HFF-Myc (cell line): ENCODE data around the gene CAPN2.

Experiments used
- DNase-seq: peaks from one replicate; pipeline ENCODE4 v3.0.0-alpha.2; 2011; ENCODE audit warnings: low read depth; ENCODE audit errors: extremely low read depth
- H3K4me3 ChIP-seq: replicated peaks from 2 replicates; pipeline ENCODE4 v1.5.1; 2011; ENCODE audit warnings: low read depth, mild to moderate bottlenecking, control low read depth, low read length
- TF ChIP-seq, protein P1 (sequence below): IDR thresholded peaks from 2 replicates; pipeline ENCODE4 v1.5.1; 2012; ENCODE audit warnings: mild to moderate bottlenecking, low read depth, low read length, control low read depth; ENCODE audit errors: missing control alignments

Gene CAPN2

DNA sequence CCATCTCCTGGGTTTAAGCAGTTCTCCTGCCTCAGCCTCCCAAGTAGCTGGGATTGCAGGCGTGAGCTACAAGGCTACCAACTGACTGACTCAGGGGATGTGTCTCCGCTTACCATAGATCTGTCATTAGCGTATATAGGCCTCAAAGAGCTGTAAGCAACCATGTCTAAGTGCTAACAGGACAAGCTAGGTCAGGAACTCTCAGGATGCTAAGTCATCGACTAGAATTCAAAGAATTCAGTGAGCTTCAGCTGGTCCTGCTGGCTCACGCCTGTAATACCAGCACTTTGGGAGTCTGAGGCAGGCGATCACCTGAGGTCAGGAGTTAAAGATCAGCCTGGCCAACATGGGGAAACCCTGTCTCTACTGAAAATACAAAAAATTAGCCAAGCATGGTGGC is 29.5 kb downstream of the CAPN2 start:
- no peak overlapping the region for H3K4me3 ChIP-seq
- TF ChIP-seq, protein P1, sequence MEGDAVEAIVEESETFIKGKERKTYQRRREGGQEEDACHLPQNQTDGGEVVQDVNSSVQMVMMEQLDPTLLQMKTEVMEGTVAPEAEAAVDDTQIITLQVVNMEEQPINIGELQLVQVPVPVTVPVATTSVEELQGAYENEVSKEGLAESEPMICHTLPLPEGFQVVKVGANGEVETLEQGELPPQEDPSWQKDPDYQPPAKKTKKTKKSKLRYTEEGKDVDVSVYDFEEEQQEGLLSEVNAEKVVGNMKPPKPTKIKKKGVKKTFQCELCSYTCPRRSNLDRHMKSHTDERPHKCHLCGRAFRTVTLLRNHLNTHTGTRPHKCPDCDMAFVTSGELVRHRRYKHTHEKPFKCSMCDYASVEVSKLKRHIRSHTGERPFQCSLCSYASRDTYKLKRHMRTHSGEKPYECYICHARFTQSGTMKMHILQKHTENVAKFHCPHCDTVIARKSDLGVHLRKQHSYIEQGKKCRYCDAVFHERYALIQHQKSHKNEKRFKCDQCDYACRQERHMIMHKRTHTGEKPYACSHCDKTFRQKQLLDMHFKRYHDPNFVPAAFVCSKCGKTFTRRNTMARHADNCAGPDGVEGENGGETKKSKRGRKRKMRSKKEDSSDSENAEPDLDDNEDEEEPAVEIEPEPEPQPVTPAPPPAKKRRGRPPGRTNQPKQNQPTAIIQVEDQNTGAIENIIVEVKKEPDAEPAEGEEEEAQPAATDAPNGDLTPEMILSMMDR: no peak
- no peak for DNase-seq

DNA sequence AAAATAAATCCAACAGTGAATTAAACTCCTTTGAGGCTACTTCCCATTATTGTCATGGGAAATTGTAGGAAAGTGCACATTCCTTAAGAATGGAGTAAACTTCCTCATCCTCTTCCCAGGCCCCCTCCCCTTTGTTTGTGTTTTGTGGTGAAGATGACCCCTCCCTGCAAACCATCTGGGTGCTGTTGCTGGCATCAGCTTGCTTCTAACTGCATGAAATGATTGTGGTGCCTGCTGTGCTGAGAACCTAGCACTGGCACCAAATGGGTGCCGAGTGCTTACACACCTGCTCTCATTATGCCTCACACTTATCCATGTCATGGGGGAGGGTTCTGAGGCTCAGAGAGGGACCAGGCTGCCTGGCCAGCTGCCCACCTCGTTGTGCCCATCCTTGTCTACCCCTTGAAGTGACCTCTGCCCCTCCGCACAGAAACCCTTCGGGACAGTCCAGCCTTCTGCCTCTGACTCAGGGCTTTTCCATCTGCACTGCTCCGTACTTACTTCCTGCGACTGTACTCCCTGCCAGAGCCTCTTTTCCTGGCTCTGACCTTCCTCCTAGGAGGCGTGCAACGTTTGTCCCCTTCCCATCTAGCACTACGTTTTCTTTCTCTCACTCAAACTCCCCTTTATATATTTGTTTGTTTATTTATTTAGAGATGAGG is 30.6 kb downstream of the CAPN2 start:
- no peak for DNase-seq
- TF ChIP-seq, protein P1: no peak
- no peak overlapping the region for H3K4me3 ChIP-seq

DNA sequence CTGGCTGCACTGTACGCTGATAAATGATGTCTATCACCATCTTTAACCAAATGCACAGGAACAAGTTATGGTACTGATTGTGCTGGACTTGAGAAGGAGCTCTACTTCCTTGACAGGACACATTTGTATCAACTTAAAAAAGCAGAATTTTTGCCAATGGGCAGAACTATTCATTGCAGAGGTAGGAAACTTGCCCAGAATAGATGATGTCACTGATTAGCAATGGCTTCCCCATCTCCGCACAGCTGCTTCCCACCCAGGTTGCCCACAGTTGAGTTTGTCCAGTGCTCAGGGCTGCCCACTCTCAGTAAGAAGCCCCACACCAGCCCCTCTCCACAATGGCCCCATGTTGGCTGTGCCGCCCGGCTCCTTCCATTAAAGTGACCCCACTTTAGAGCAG is 33.4 kb downstream of the CAPN2 start:
- DNase-seq: no peak
- H3K4me3 ChIP-seq: no peak overlapping the region
- TF ChIP-seq, protein P1: no peak

DNA sequence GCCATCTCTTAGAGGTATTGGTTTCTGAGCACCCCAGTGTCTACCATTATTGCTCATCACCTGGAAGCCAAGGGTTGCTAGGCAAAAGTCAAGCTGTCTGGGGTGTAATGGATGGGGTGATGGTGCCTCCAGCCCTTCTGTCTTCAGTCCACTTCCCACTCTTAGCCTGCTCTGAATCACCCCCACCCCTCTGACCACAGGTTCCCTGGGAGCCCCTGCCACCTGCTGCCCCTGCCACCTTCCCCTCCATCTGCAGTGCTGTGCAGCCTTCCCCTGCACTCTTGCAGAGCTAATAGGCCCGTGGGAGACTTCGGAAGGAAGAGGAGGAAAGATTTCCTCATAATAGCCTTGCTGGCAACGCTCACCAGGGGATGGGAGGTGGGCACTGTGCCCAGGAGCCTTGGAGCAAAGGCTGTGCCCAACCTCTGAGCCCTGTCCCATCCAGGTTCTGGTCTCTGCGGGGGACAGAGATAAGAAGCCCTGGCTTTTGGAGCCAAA is 35.5 kb downstream of the CAPN2 start:
- TF ChIP-seq, protein P1: no peak
- H3K4me3 ChIP-seq: no peak overlapping the region
- DNase-seq: no peak

DNA sequence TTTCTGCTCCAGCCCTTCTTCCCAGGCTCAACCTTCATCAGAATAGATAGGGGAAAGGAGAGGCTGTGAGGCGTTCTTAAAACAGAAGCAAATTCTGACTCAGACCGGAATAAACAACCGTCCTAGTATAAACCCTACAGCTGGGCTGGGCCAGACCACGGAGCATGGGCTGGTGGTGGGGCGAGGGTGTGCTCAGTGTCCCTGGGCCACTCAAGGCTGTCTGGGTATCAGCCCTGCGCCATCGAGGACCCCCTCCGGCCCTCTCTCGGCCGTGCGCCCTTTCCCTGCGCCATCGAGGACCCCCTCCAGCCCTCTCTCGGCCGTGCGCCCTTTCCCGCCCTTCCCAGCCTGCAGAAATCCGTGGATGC is 36.0 kb downstream of the CAPN2 start:
- no peak for DNase-seq
- TF ChIP-seq, protein P1: no peak
- H3K4me3 ChIP-seq: no peak overlapping the region

- no peak for DNase-seq
- TF ChIP-seq, protein P1: peak; percentile 92
- H3K4me3 ChIP-seq: peak overlapping the region; percentile 13; the same call in 1 of the 2 replicates
Observed at GRCh38 chr1:223748773-223749733, 36.7 kb downstream of the CAPN2 start.
